Ovary (tissue), 3 donors: ENCODE measurements around the gene ANKFN1.

ENCODE experiments used
- CTCF ChIP-seq, 3 donors: fragments of 450-650 bp in 2 of 3; fragments of 200-600 bp in 1 of 3; IDR thresholded peaks; one replicate each; pipeline versions ENCODE4 v1.5.1 to v1.8.0; 2016 to 2022; ENCODE audit warnings: antibody characterized with exemption in 3 of 3, mild to moderate bottlenecking in 1 of 3
- EP300 ChIP-seq: sonication (generic); formaldehyde crosslinking; IDR thresholded peaks from one replicate; pipeline ENCODE4 v1.6.1; 2017; ENCODE audit warnings: antibody characterized with exemption
- POLR2A ChIP-seq: fragments of 450-650 bp; IDR thresholded peaks from one replicate; pipeline ENCODE4 v1.6.1; 2017; ENCODE audit warnings: antibody characterized with exemption, mild to moderate bottlenecking, moderate library complexity
- donor health status: DM: no; HTN: no; CAD: no.

- TF ChIP-seq CTCF (IDR thresholded peaks at IDR 0.05) (no peak), EP300 (no peak), POLR2A (no peak)
Observed at GRCh38 chr17:56184650-56185049, 31.4 kb downstream of the ANKFN1 start.
